ENCODE results near the gene NAE1.
"Not testable (repeated sequence)": the region's sequence is repeated elsewhere in the genome, so short reads cannot be mapped to it uniquely, and the experiment has no call there.

Gene NAE1

GRCh38 chr16:66801320-66802105 lies 29.3 kb downstream of the NAE1 start, which contains the start of gene TERB1:
TSS of gene TERB1 (minus strand) at chr16:66801584. CDS start at chr16:66796798, 4,786 bp downstream.
- no peak for DNase-seq (ENCODE audit: low spot score)

- DNase-seq (ENCODE audit: low spot score) = no peak
Measured at GRCh38 chr16:66800856-66801255, 29.9 kb downstream of the NAE1 start.

- no peak for DNase-seq (ENCODE audit: low spot score)
Measured at GRCh38 chr16:66798161-66798560, 32.6 kb downstream of the NAE1 start.

- not testable (repeated sequence) for DNase-seq (ENCODE audit: low spot score)
Measured at GRCh38 chr16:66793984-66794383, 36.8 kb downstream of the NAE1 start.

- DNase-seq (ENCODE audit: low spot score) = no peak
Measured at GRCh38 chr16:66790130-66790733, 40.5 kb downstream of the NAE1 start.

GRCh38 chr16:66787427-66787826 lies 43.3 kb downstream of the NAE1 start:
- no peak for DNase-seq (ENCODE audit: low spot score)

GRCh38 chr16:66786551-66786950 lies 44.2 kb downstream of the NAE1 start:
- no peak for DNase-seq (ENCODE audit: low spot score)

- DNase-seq (ENCODE audit: low spot score) = no peak
Measured at GRCh38 chr16:66776457-66776856, 54.3 kb downstream of the NAE1 start.

- no peak for DNase-seq (ENCODE audit: low spot score)
Measured at GRCh38 chr16:66774981-66775380, 55.8 kb downstream of the NAE1 start.

GRCh38 chr16:66758086-66758485 lies 72.7 kb downstream of the NAE1 start:
- DNase-seq (ENCODE audit: low spot score) = no peak

- no peak for DNase-seq (ENCODE audit: low spot score)
Measured at GRCh38 chr16:66754819-66755218, 76.0 kb downstream of the NAE1 start.

- DNase-seq (ENCODE audit: low spot score) = no peak
Measured at GRCh38 chr16:66754211-66754610, 76.6 kb downstream of the NAE1 start.

- DNase-seq (ENCODE audit: low spot score) = no peak
Measured at GRCh38 chr16:66752958-66753357, 77.8 kb downstream of the NAE1 start.
